A549 (cell line): Measurements from ENCODE around the gene LSM11. TPM values are rescaled to one million over a fixed set of nuclear protein-coding genes. Genes with fewer than 3 reads are reported as not detected.
"Not testable (repeated sequence)": the region's sequence is repeated elsewhere in the genome, so short reads cannot be mapped to it uniquely, and the experiment has no call there.

Experiments
- ATAC-seq, 2 experiments: fragments of 200-7000 bp in 1 of 2; fragments of >200 bp in 1 of 2; cut with Nextera tagmentation in 1 of 2; cut with Tn5 transposase in 1 of 2; 3 replicates each; pipeline versions ENCODE4 v1.8.0 to v1.9.1; 2018 to 2020; ENCODE audit warnings: mild to moderate bottlenecking in 1 of 2, moderate library complexity in 1 of 2
- CTCF ChIA-PET: fragments of 300-600 bp; sonication (Branson Sonifier 250); formaldehyde crosslinking; extraction: SDS; loops from one replicate; lab custom pipeline; 2021; ENCODE audit warnings: antibody characterized with exemption, inconsistent platforms; lab: Yijun Ruan, JAX
- POLR2A ChIA-PET: fragments of 350-600 bp; formaldehyde crosslinking; extraction: SDS; loops from one replicate; lab custom pipeline; 2021; ENCODE audit warnings: antibody characterized with exemption, inconsistent platforms; lab: Yijun Ruan, JAX
- DNase-seq, 2 experiments: peaks; one replicate each; pipeline versions ENCODE4 v3.0.0 to v3.0.0-alpha.2; 2011 to 2016; ENCODE audit warnings: low read depth in 1 of 2, low spot score in 1 of 2
- FAIRE-seq: peaks from 2 replicates; lab custom pipeline; 2011; peaks lifted over from hg19 to GRCh38; lab: Jason Lieb, UNC
- H3K27ac ChIP-seq, 2 experiments: fragments of >200 bp; sonication (Bioruptor Twin); formaldehyde crosslinking; 3 replicates each; pipeline ENCODE4 v1.5.1; 2016 to 2017
- H3K4me1 ChIP-seq: fragments of >200 bp; sonication (Bioruptor Twin); formaldehyde crosslinking; 3 replicates; pipeline ENCODE4 v1.6.1; 2016
- H3K4me2 ChIP-seq: fragments of >200 bp; sonication (Bioruptor Twin); formaldehyde crosslinking; 3 replicates; pipeline ENCODE4 v1.6.1; 2016
- H3K4me3 ChIP-seq: fragments of >200 bp; sonication (Bioruptor Twin); formaldehyde crosslinking; 3 replicates; pipeline ENCODE4 v1.5.1; 2016
- H3K9me3 ChIP-seq: fragments of >200 bp; sonication (Bioruptor Twin); formaldehyde crosslinking; 3 replicates; pipeline ENCODE4 v1.6.1; 2016
- BCL3 ChIP-seq: fragments of >200 bp; sonication (Bioruptor Twin); formaldehyde crosslinking; IDR thresholded peaks from 3 replicates; pipeline ENCODE4 v1.6.1; 2016
- BHLHE40 ChIP-seq: IDR thresholded peaks from 2 replicates; pipeline ENCODE4 v1.6.1; 2012; ENCODE audit warnings: low read depth, low read length, inconsistent platforms
- CHD2 ChIP-seq: fragments of 150-350 bp; IDR thresholded peaks from 2 replicates; pipeline ENCODE4 v1.6.1; 2014; ENCODE audit warnings: low read length; ENCODE audit not compliant: partially characterized antibody
- CHD4 ChIP-seq: fragments of 200-600 bp; sonication (generic); IDR thresholded peaks from 2 replicates; pipeline ENCODE4 v1.6.1; 2016; ENCODE audit warnings: antibody characterized with exemption, mild to moderate bottlenecking, borderline replicate concordance
- E2F6 ChIP-seq: IDR thresholded peaks from 2 replicates; pipeline ENCODE4 v1.6.1; 2012; ENCODE audit warnings: low read depth, borderline replicate concordance
- EHMT2 ChIP-seq: fragments of 200-600 bp; sonication (generic); IDR thresholded peaks from 2 replicates; pipeline ENCODE4 v1.6.1; 2016; ENCODE audit warnings: antibody characterized with exemption, low read depth, mild to moderate bottlenecking, moderate library complexity
- EP300 ChIP-seq, 2 experiments: fragments of >200 bp; sonication (Bioruptor Twin); formaldehyde crosslinking; IDR thresholded peaks; 2 replicates in 1 of 2; 3 replicates in 1 of 2; pipeline ENCODE4 v1.6.1; 2016 to 2017
- ESRRA ChIP-seq: fragments of 150-350 bp; IDR thresholded peaks from 2 replicates; pipeline ENCODE4 v1.6.1; 2014; ENCODE audit warnings: mild to moderate bottlenecking, low read length, borderline replicate concordance
- GATA3 ChIP-seq: IDR thresholded peaks from 2 replicates; pipeline ENCODE4 v1.6.1; 2012; ENCODE audit warnings: borderline replicate concordance
- HDAC2 ChIP-seq: fragments of 200-600 bp; sonication (generic); IDR thresholded peaks from 2 replicates; pipeline ENCODE4 v1.6.1; 2016
- JUN ChIP-seq, 2 experiments: fragments of >200 bp; sonication (Bioruptor Twin); formaldehyde crosslinking; IDR thresholded peaks; 2 replicates in 1 of 2; 3 replicates in 1 of 2; pipeline ENCODE4 v1.6.1; 2016 to 2017
- JUNB ChIP-seq: fragments of >200 bp; sonication (Bioruptor Twin); formaldehyde crosslinking; IDR thresholded peaks from 2 replicates; pipeline ENCODE4 v1.6.1; 2016
- KDM5A ChIP-seq: fragments of 200-600 bp; sonication (generic); IDR thresholded peaks from 2 replicates; pipeline ENCODE4 v1.6.1; 2016; ENCODE audit warnings: antibody characterized with exemption, mild to moderate bottlenecking
- MAFK ChIP-seq: fragments of 450-650 bp; IDR thresholded peaks from 2 replicates; pipeline ENCODE4 v1.6.1; 2014; ENCODE audit not compliant: partially characterized antibody
- MYC ChIP-seq: IDR thresholded peaks from 2 replicates; pipeline ENCODE4 v1.6.1; 2012; ENCODE audit warnings: mild to moderate bottlenecking, inconsistent platforms, low read length, improper control_type of control experiment, borderline replicate concordance
- PBX3 ChIP-seq: IDR thresholded peaks from 2 replicates; pipeline ENCODE4 v1.6.1; 2012
- PHF8 ChIP-seq: fragments of 200-600 bp; sonication (generic); IDR thresholded peaks from 2 replicates; pipeline ENCODE4 v1.6.1; 2016; ENCODE audit warnings: low read depth, mild to moderate bottlenecking, antibody characterized with exemption, moderate library complexity, borderline replicate concordance
- POLR2AphosphoS2 ChIP-seq: conservative IDR thresholded peaks from 2 replicates; pipeline ENCODE4 v1.6.1; 2012; ENCODE audit warnings: low read length, improper control_type of control experiment, inconsistent platforms
- RARB ChIP-seq: fragments of 250-450 bp; sonication (Bioruptor Pico); IDR thresholded peaks from 2 replicates; pipeline ENCODE4 v1.8.0; 2021; ENCODE audit warnings: mild to moderate bottlenecking, moderate library complexity
- RCOR1 ChIP-seq: fragments of 150-350 bp; IDR thresholded peaks from 2 replicates; pipeline ENCODE4 v1.6.1; 2014; ENCODE audit warnings: antibody characterized with exemption, low read length, low read depth
- REST ChIP-seq: fragments of 200-600 bp; sonication (generic); IDR thresholded peaks from 2 replicates; pipeline ENCODE4 v1.6.1; 2016; ENCODE audit warnings: antibody characterized with exemption, mild to moderate bottlenecking, moderate library complexity
- RFX5 ChIP-seq: fragments of 450-650 bp; IDR thresholded peaks from 2 replicates; pipeline ENCODE4 v1.7.1; 2014; ENCODE audit warnings: antibody characterized with exemption, mild to moderate bottlenecking, moderate library complexity
- SMC3 ChIP-seq: fragments of >200 bp; sonication (Bioruptor Twin); formaldehyde crosslinking; IDR thresholded peaks from 3 replicates; pipeline ENCODE4 v1.6.1; 2018; ENCODE audit warnings: inconsistent platforms
- TFCP2L1 ChIP-seq: fragments of 250-450 bp; sonication (Bioruptor Pico); IDR thresholded peaks from 2 replicates; pipeline ENCODE4 v1.5.0; 2021; ENCODE audit warnings: mild to moderate bottlenecking
- USF2 ChIP-seq: fragments of 450-650 bp; IDR thresholded peaks from 2 replicates; pipeline ENCODE4 v1.6.1; 2014; ENCODE audit warnings: antibody characterized with exemption
- WGBS: methylation state at CpG from one replicate; pipeline ENCODE4 v1.1.6; 2017; ENCODE audit errors: missing lambda C conversion rate; 5-methylcytosine and 5-hydroxymethylcytosine counted together
- polyA plus RNA-seq, 4 experiments: library from polyadenylated mRNA; depleted of rRNA in 3 of 4; stranded (reverse); fragments of >200 nt; fragmentation: RNase III in 1 of 4; extraction: RNeasy Plus Mini Kit Qiagen cat#74134 plus additional on column Dnase treatment in 1 of 4; gene quantifications; 2 replicates in 3 of 4; 3 replicates in 1 of 4; pipeline ENCODE4 v1.2.3, GENCODE V29; 2011 to 2017

LSM11 gene
- polyA plus RNA-seq, 2 of the 4 experiments (the other 2 are of a cell fraction), result 2.9 to 4.1 TPM

- DNase-seq, CTCF ChIA-PET, H3K4me2 ChIP-seq, ATAC-seq, POLR2A ChIA-PET, H3K9me3 ChIP-seq, H3K27ac ChIP-seq, H3K4me1 ChIP-seq, FAIRE-seq, H3K4me3 ChIP-seq: not testable (repeated sequence)
- WGBS, result 43% methylated on average over 4 of the region's 4 CpGs
Measured at GRCh38 chr5:157698674-157699073, 44.8 kb upstream of the LSM11 start.

GRCh38 chr5:157703736-157704135, 39.8 kb upstream of the LSM11 start:
- DNase-seq (no peak), FAIRE-seq (no peak), ATAC-seq (no peak)
- CTCF ChIA-PET, result no interaction called here
- no peak overlapping the region for H3K4me2 ChIP-seq
- no peak overlapping the region for H3K4me3 ChIP-seq
- TF ChIP-seq JUN (IDR thresholded peaks at IDR 0.05) (no peak), POLR2AphosphoS2 (no peak), RCOR1 (no peak), BHLHE40 (no peak), HDAC2 (no peak), KDM5A (no peak), USF2 (no peak), GATA3 (no peak), PHF8 (no peak), E2F6 (no peak), RARB (CRISPR knock-in tag) (no peak), REST (no peak), JUNB (no peak), SMC3 (no peak), MAFK (no peak), EP300 (IDR thresholded peaks at IDR 0.05) (no peak), TFCP2L1 (CRISPR knock-in tag) (no peak), RFX5 (no peak), CHD4 (no peak), BCL3 (no peak)
- no peaks in the 10 kb centered on the region for H3K4me1 ChIP-seq
- H3K9me3 ChIP-seq, result no peaks in the 10 kb centered on the region
- POLR2A ChIA-PET, result no interaction called here
- 64% methylated on average over 3 of the region's 3 CpGs for WGBS
- H3K27ac ChIP-seq, result no peak overlapping the region

GRCh38 chr5:157708866-157709265, 34.6 kb upstream of the LSM11 start:
- ATAC-seq, result no peak
- no peak overlapping the region for H3K4me3 ChIP-seq
- H3K4me2 ChIP-seq, result no peak overlapping the region
- H3K9me3 ChIP-seq, result no peaks in the 10 kb centered on the region
- peaks cover 5% of the 10 kb centered on the region; the same call in 2 of the 3 replicates for H3K4me1 ChIP-seq
- no peak overlapping the region for H3K27ac ChIP-seq
- POLR2A ChIA-PET, result no interaction called here
- CTCF ChIA-PET, result interaction anchor here (3.0 kb wide), 1 partner anchor 10 kb away, joined by 17 read pairs; no protein-coding TSS in a partner anchor
- no peak for FAIRE-seq
- DNase-seq, result no peak
- 61% methylated on average over 1 of the region's 1 CpG for WGBS
- TF ChIP-seq MYC (no peak), PBX3 (no peak), JUN (IDR thresholded peaks at IDR 0.05) (no peak), RARB (CRISPR knock-in tag) (no peak), KDM5A (no peak), EHMT2 (no peak), HDAC2 (no peak), REST (no peak), ESRRA (no peak), CHD2 (no peak), EP300 (IDR thresholded peaks at IDR 0.05) (no peak)
